Progenitor cell of endocrine pancreas (in vitro differentiated cells): ENCODE data around the gene ABCC12. TPM values are rescaled to one million over a fixed set of nuclear protein-coding genes. Genes with fewer than 3 reads are reported as not detected.

Experiments used
- DNase-seq: peaks from one replicate; pipeline ENCODE4 v3.0.0; 2021; ENCODE audit warnings: low spot score; ENCODE audit not compliant: unreplicated experiment
- H3K27ac Mint-ChIP-seq: 2 replicates; pipeline ENCODE4 v1.8.0; 2021; ENCODE audit warnings: mild to moderate bottlenecking, moderate library complexity, mixed read lengths
- H3K27me3 Mint-ChIP-seq: 2 replicates; pipeline ENCODE4 v1.8.0; 2021; ENCODE audit warnings: mixed read lengths
- H3K36me3 Mint-ChIP-seq: 2 replicates; pipeline ENCODE4 v1.8.0; 2022; ENCODE audit warnings: mixed read lengths; ENCODE audit not compliant: insufficient read depth
- H3K4me1 Mint-ChIP-seq: 2 replicates; pipeline ENCODE4 v1.8.0; 2021; ENCODE audit warnings: low read depth, mixed read lengths
- H3K4me3 Mint-ChIP-seq: 2 replicates; pipeline ENCODE4 v1.8.0; 2021; ENCODE audit warnings: low read depth, mild to moderate bottlenecking, moderate library complexity, mixed read lengths
- H3K9me3 Mint-ChIP-seq: 2 replicates; pipeline ENCODE4 v1.8.0; 2021; ENCODE audit warnings: low read depth, mixed read lengths
- long read RNA-seq: library from polyadenylated mRNA; unstranded; transcript quantifications from one replicate; pipeline ENCODE4 v2.0.0, GENCODE V29; 2020
- total RNA-seq: library from RNA; stranded (reverse); gene quantifications from 2 replicates; pipeline ENCODE4 v1.2.1, GENCODE V29; 2021
- TF ChIP-seq, protein P1 (sequence below): fragments of 200-600 bp; sonication (generic); IDR thresholded peaks from one replicate; pipeline ENCODE4 v1.5.0; 2021; ENCODE audit warnings: antibody characterized with exemption, mild to moderate bottlenecking; ENCODE audit not compliant: unreplicated experiment

Gene ABCC12
- total RNA-seq, result 0.36 and 1.6 TPM in 2 replicates
- long read RNA-seq, partial matches to known transcripts, result 0 of 1 reads
- long read RNA-seq, other reads (novel, unspliced or antisense), result 1 of 1 reads

DNA sequence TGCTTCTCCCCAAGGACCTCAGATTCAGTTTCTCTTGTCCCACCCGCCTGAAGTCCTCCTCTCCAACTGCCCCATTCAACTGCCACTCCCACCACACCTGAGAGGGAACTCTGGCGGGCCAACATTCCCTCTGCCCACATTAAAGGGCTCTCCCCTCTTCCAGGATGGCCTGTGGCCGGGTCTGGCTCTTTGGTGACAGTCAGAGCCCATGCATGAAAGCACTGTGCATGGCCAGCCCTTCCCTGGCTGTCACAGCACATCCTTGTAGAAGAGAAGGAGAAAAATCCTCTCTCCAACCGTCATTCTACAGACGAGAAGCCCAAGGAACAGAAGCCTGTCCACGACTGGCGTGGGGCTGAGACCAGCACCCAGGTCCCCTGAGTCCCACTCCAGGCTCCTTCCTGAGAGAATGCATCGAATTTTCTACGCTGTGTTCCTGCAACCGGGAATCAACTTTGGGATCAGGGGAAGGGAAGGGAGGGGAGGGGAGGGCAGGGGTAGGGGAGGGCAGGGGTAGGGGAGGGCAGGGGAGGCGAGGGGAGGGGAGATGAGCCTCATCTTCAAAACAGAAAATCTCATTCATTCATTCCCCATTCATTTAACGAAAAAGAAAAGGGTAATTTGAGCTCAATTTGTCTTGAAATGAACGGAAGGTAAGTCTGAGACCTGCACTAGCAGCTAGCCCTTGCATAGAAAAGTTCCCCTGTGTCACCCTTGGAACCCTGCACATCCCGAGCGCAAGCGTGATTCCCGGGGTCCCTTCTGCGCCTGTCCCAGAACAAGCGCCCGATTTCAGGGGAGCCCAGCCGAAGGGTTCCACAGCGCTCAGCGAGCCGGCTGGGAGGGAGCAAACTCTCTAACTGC lies at the start of gene ABCC12:
TSS of gene ABCC12 (minus strand) at position 68 of the 864 bp plus-strand sequence. CDS start 9,569 bp downstream, outside the sequence.
- H3K36me3 Mint-ChIP-seq, result no peaks in the 10 kb centered on the region
- no peak within 1 kb of the TSS for H3K4me3 Mint-ChIP-seq
- no peak within 1 kb of the TSS for H3K27ac Mint-ChIP-seq
- H3K9me3 Mint-ChIP-seq, result no peaks in the 10 kb centered on the region
- no peak for DNase-seq
- H3K27me3 Mint-ChIP-seq, result peaks cover 3% of the 10 kb centered on the region
- no peaks in the 10 kb centered on the region for H3K4me1 Mint-ChIP-seq
- TF ChIP-seq, protein P1, sequence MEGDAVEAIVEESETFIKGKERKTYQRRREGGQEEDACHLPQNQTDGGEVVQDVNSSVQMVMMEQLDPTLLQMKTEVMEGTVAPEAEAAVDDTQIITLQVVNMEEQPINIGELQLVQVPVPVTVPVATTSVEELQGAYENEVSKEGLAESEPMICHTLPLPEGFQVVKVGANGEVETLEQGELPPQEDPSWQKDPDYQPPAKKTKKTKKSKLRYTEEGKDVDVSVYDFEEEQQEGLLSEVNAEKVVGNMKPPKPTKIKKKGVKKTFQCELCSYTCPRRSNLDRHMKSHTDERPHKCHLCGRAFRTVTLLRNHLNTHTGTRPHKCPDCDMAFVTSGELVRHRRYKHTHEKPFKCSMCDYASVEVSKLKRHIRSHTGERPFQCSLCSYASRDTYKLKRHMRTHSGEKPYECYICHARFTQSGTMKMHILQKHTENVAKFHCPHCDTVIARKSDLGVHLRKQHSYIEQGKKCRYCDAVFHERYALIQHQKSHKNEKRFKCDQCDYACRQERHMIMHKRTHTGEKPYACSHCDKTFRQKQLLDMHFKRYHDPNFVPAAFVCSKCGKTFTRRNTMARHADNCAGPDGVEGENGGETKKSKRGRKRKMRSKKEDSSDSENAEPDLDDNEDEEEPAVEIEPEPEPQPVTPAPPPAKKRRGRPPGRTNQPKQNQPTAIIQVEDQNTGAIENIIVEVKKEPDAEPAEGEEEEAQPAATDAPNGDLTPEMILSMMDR, result no peak

DNA sequence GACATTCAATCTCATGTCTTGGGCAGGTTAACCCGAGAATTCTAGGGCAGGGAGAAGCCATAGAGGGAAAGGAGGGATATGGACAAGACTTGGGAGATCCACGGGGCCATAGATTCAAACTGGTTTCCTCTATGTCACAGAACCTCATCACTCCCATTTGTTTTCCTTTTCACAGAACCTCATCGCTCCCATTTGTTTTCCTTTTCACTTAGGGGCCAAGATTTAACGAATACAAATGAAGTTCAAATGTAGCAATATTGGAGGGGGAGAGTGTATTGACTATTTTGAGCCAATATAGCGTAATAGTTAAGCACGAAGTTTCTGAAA lies 49.0 kb upstream of the ABCC12 start:
- Mint-ChIP-seq H3K4me1 (peaks cover 9% of the 10 kb centered on the region), H3K9me3 (no peaks in the 10 kb centered on the region), H3K4me3 (no peak overlapping the region), H3K36me3 (no peaks in the 10 kb centered on the region), H3K27me3 (peaks cover 19% of the 10 kb centered on the region), H3K27ac (no peak overlapping the region)
- TF ChIP-seq, protein P1, result no peak
- no peak for DNase-seq

DNA sequence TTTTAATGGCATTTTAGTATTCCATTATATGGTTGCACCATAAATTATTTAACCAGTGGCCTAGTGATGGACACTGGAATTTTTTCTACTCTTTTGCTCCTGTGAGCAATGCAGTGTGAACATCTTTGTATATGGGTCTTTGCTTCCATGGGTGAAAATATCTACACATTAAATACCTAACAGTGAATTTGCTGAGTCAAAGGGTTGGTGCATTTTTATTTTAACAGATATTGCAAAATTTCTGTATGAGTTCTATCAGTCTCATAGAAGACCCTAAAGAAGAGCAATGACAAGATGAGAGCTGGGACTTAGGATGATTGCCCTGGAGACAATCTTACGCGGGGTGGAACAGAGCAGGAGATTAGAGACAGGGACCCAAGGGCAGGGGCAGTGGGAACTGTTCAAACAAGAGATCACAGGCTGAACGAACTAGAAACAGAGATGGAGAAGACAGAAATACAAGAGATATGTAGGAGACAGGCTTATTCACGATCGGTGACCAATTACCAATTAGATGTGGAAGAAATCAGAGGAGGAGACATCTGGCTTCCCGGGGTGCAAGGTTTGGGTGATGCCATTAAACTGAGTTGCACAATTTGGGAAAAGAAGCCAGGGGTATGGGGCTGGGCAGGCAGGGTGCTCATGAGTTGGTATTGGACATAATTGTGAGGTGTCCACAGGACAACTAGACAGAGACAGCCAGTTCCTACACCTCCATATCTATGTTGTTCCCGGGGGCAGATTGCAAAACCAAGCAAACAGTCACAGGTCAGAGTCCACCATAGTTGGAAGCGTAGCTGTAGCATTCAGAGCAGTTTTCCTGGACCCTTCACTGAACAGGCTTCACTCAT lies 48.4 kb upstream of the ABCC12 start:
- peaks cover 18% of the 10 kb centered on the region for H3K27me3 Mint-ChIP-seq
- DNase-seq, result no peak
- peaks cover 9% of the 10 kb centered on the region for H3K4me1 Mint-ChIP-seq
- no peaks in the 10 kb centered on the region for H3K36me3 Mint-ChIP-seq
- no peak overlapping the region for H3K4me3 Mint-ChIP-seq
- TF ChIP-seq, protein P1, result no peak
- no peak overlapping the region for H3K27ac Mint-ChIP-seq
- no peaks in the 10 kb centered on the region for H3K9me3 Mint-ChIP-seq

DNA sequence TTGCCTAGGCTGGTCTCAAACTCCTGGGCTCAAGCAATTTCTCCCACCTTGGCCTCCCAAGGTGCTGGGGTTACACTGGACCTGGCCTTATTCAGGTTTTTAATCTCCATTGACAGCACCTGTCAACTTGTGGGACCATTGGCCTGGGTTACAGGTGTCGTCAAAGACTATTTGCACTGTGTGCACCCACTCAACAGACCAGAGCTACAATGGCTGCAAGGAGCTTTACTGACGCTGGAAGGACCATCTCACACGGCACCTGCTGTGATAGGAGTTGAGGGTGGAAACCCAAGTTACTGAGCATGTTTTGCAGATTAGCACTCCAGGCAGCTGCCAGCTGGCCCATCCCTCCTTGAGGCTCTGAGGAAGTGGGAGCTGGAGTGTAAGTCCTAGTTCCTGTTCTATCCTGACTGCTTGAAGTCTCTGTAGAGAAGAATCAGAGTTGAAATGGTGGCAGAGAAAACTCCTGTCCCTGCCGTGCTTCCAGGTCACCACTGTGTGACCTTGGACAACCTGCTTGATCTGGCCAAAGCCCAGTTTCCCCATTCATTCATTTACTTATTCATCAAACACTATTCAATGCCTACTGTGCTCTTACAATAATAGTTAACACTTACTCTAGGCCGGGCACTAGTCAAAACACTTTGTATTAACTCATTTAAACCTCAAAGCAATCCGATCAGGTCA lies 45.9 kb upstream of the ABCC12 start:
- H3K4me1 Mint-ChIP-seq, result peaks cover 9% of the 10 kb centered on the region
- no peak overlapping the region for H3K27ac Mint-ChIP-seq
- TF ChIP-seq, protein P1, result no peak
- no peak overlapping the region for H3K4me3 Mint-ChIP-seq
- peaks cover 4% of the 10 kb centered on the region for H3K27me3 Mint-ChIP-seq
- peaks cover 2% of the 10 kb centered on the region for H3K9me3 Mint-ChIP-seq
- no peak for DNase-seq
- H3K36me3 Mint-ChIP-seq, result no peaks in the 10 kb centered on the region

DNA sequence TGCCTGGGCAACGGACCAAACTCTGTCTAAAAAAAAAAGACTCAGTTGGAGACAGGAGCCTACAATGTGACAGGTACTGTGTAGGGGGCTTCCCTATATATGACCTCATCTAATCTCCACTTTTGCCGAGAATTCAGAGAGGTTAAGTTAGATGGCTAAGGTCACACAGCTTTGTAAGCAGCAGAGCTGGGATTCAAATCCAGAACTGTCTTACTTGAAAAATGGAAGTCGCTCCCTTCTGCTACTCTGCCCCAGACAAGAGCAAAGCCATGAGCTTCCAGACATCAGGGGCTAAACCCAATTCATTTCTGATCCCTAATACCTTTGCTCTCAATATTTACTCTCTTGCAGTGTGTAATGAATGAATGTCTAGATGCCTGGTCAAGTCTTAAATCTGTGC lies 41.5 kb upstream of the ABCC12 start:
- Mint-ChIP-seq H3K4me3 (no peak overlapping the region), H3K9me3 (peaks cover 2% of the 10 kb centered on the region), H3K36me3 (no peaks in the 10 kb centered on the region), H3K4me1 (no peaks in the 10 kb centered on the region), H3K27ac (no peak overlapping the region), H3K27me3 (peaks cover 3% of the 10 kb centered on the region)
- TF ChIP-seq, protein P1, result no peak
- no peak for DNase-seq
